Epithelial cell of esophagus (primary cell): Measurements from ENCODE around the gene IPO4.

ENCODE experiments used
- DNase-seq: peaks from one replicate; pipeline ENCODE4 v3.0.0; 2010; ENCODE audit warnings: low read depth
- H3K4me3 ChIP-seq: 2 replicates; pipeline ENCODE4 v1.5.1; 2011; ENCODE audit warnings: mild to moderate bottlenecking, low read length, control low read depth
- CTCF ChIP-seq: IDR thresholded peaks from 2 replicates; pipeline ENCODE4 v1.5.1; 2011; ENCODE audit warnings: low read depth, mild to moderate bottlenecking, low read length, control low read depth, inconsistent platforms; ENCODE audit not compliant: insufficient read depth; ENCODE audit errors: missing control alignments

The IPO4 gene

DNA sequence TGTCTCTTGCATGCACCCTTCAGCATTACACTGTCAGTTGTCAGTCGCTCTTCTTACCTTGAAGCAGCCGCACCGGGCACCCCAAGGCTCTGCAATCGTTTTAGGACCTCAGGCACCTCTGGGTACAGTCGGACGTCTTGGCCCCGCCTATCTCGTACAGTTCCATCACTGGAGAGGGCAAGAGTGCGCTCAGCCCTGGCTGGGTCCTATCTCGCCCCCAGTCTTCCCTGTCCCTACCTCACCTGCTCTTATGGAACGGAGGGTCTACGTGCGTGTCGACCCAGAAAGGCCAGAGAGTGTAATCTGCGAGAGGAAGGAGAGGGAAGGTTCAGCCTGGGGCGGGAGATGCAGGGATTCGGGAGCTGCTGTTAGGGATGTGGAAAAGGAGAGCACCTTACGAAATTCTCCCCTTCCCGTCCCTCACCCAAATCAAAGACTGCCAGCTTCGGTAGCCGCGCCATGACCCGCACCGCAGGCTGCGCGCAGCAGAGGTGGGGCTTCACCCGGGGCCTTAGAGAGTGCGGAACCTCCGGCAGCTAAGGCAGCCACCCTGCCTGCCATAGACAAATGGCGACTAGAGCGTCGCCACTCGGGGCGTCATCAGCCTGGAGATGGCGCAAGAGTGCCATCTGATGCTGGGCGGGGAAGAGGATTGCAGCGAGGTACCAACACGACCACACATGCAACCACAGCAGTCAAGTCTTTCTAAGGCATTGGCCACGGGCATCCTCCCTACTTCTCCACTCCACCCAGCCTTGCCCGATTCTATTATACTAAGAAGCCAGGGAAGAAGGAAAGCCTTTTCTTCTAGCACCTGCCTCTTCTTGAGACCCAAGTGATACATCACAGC, 27.1 kb upstream of the IPO4 start, which contains the start of gene MDP1:
Gene MDP1, minus strand, starts transcription at position 572 of the 850 bp plus-strand sequence. Its CDS starts 111 bp downstream, at position 461.
- TF ChIP-seq CTCF: peak; percentile 54
- peak; percentile 91 for DNase-seq
- peak within 1 kb of the TSS; percentile 64 for H3K4me3 ChIP-seq

- H3K4me3 ChIP-seq: peak overlapping the region; percentile 88
- TF ChIP-seq CTCF: no peak
- no peak for DNase-seq
Observed at GRCh38 chr14:24213866-24214662, 25.4 kb upstream of the IPO4 start.

DNA sequence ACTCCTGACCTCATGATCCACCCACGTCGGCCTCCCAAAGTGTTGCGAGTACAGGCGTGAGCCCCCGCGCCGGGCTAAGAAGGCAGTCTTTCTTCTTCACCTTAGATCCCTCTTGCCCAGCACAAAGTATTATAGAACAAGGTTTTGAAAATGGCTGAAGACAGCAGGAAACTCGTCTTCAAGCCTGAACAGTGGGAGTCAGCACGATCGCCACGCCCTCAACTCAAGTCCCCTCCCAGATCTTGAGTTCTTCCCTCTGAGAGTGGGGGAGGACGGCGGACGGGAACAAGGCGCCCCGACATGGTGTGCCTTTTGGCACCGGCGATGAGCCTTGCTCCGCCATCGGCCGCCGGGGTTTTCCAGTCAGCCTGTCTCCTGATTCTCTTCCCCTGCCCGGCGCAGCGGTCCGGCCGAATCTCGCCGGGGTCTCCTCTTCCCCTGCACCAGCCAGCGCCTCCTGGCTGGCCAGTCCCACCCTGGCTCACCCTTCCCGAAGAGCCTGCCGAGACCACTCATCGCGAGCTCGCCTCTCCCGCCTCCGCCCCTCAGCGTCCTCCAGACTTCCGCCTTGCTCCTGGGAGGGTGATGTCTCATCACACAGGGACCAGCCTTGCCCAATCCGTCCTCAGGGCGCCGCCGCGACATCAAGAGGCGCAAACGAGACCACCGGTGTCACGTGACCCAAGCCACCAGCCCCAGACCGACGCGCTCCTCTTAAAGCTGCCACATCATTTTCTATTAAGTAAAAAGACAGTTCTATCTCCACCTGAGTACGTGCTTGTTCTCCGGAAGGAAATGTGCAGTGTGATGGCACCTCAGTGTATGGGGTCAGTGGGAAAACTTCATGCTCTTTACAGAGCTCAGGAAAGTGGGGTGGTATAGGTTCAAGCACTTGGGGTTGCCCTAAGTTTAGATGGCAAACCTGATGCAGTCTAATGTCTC, 24.6 kb upstream of the IPO4 start, which contains the start of gene CHMP4A:
Gene CHMP4A, minus strand, starts transcription at position 565 of the 942 bp plus-strand sequence. Its CDS starts 49 bp downstream, at position 516.
- DNase-seq: peak; percentile 98
- peak within 1 kb of the TSS; percentile 88 for H3K4me3 ChIP-seq
- TF ChIP-seq CTCF: peak; percentile 18

DNA sequence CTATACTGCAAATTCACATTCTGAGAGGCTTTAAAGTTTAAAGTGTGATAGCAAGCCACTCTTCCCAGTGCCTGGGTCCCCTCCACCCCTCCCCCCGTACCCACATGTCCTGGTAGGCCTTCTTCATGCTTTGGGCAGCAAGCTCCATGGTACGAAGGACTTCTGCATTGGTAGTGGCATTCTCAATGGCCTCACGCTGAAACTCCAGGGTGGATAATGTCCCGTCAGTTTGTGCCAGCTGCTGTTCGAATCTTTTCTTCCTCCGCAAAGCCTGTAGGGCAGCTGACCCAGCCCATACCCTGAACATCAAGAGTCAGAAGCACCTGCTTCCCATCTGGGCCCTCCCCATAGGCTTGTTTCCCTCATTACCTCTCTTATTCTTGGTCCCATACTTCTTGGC, 22.7 kb upstream of the IPO4 start:
- no peak for DNase-seq
- TF ChIP-seq CTCF: no peak
- H3K4me3 ChIP-seq: no peak overlapping the region

- TF ChIP-seq CTCF: no peak
- no peak overlapping the region for H3K4me3 ChIP-seq
- DNase-seq: no peak
Observed at GRCh38 chr14:24207625-24208024, 19.0 kb upstream of the IPO4 start.

DNA sequence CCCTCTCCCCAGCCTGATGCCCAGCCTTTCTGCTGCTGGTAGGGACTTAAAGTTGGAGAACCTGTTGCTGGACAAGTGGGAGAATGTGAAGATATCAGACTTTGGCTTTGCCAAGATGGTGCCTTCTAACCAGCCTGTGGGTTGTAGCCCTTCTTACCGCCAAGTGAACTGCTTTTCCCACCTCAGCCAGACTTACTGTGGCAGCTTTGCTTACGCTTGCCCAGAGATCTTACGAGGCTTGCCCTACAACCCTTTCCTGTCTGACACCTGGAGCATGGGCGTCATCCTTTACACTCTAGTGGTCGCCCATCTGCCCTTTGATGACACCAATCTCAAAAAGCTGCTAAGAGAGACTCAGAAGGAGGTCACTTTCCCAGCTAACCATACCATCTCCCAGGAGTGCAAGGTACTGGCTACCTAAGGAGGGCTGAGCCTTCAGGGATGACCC, 18.5 kb upstream of the IPO4 start:
- DNase-seq: no peak
- H3K4me3 ChIP-seq: no peak overlapping the region
- TF ChIP-seq CTCF: no peak
